ENCODE results near the gene FAM47E. TPM values are rescaled to one million over a fixed set of nuclear protein-coding genes. Genes with fewer than 3 reads are reported as not detected.

Gene FAM47E
- polyA plus RNA-seq, 1 donor from 2014 or later: 3.7 TPM

DNA sequence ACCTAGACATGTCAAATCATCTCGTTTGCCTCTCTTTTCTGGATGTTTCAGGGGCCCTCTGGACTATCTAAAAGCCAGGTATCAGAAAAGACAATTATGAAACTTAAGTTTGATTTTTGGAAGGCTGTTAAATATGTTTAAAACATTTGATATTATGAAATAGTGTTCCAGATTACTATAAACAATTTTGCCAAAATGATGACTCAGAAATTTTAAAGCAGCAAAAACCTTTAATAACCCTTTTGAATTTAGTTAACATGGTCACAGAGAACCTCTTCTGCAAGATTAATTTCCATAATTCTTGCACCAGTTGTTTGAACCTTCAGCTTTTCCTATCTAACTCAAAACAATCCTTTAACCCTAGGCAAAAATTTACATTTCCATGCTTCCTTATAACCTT is 18.8 kb upstream of the FAM47E start:
- Histone ChIP-seq H3K27ac (ENCODE audit: low read length) (no peak overlapping the region), H3K9me3 (ENCODE audit: low read length) (no peaks in the 10 kb centered on the region), H3F3A (ENCODE audit: insufficient read depth, low read length, poor library complexity, severe bottlenecking) (no peaks in the 10 kb centered on the region), H4K20me1 (ENCODE audit: insufficient read depth) (no peaks in the 10 kb centered on the region), H3K36me3 (ENCODE audit: insufficient read depth, low read length) (no peaks in the 10 kb centered on the region), H2AFZ (ENCODE audit: low read depth, low read length) (no peak overlapping the region), H3K9me2 (ENCODE audit: insufficient read depth, low read length) (no peaks in the 10 kb centered on the region), H3K4me3 (ENCODE audit: low read length) (no peak overlapping the region), H3K4me2 (ENCODE audit: low read length) (no peak overlapping the region), H3K27me3 (ENCODE audit: insufficient read depth, low read depth, low read length) (no peaks in the 10 kb centered on the region), H3K79me2 (replicated peaks; ENCODE audit: insufficient read depth, low read length) (no peaks in the 10 kb centered on the region), H3K9ac (ENCODE audit: low read length) (no peak overlapping the region)
- TF ChIP-seq, protein P1, sequence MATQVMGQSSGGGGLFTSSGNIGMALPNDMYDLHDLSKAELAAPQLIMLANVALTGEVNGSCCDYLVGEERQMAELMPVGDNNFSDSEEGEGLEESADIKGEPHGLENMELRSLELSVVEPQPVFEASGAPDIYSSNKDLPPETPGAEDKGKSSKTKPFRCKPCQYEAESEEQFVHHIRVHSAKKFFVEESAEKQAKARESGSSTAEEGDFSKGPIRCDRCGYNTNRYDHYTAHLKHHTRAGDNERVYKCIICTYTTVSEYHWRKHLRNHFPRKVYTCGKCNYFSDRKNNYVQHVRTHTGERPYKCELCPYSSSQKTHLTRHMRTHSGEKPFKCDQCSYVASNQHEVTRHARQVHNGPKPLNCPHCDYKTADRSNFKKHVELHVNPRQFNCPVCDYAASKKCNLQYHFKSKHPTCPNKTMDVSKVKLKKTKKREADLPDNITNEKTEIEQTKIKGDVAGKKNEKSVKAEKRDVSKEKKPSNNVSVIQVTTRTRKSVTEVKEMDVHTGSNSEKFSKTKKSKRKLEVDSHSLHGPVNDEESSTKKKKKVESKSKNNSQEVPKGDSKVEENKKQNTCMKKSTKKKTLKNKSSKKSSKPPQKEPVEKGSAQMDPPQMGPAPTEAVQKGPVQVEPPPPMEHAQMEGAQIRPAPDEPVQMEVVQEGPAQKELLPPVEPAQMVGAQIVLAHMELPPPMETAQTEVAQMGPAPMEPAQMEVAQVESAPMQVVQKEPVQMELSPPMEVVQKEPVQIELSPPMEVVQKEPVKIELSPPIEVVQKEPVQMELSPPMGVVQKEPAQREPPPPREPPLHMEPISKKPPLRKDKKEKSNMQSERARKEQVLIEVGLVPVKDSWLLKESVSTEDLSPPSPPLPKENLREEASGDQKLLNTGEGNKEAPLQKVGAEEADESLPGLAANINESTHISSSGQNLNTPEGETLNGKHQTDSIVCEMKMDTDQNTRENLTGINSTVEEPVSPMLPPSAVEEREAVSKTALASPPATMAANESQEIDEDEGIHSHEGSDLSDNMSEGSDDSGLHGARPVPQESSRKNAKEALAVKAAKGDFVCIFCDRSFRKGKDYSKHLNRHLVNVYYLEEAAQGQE (IDR thresholded peaks at IDR 0.05; ENCODE audit: borderline replicate concordance): no peak
- no peak for TF ChIP-seq SMC3 (conservative IDR thresholded peaks at IDR 0.05; ENCODE audit: poor library complexity)

DNA sequence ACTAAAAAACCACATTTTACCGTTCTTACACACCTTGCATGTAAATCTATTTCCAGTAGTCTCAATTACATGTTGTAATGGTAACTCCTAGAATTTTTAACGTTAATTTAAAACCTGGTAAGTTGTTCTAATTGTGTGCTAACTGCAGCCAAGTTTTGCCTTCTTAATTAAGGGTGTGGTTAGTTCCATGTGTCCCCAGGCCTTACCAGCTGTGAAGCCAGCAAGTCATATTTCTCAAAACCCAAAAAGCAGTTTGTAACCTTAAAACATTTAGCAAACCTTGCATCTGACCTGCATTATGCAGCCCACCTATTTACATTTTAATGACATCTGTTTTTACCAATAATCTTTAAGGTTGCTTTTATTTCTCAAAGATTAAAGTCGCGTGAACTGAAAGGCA is 18.4 kb upstream of the FAM47E start:
- H2AFZ ChIP-seq (ENCODE audit: low read depth, low read length): no peak overlapping the region
- H3K27ac ChIP-seq (ENCODE audit: low read length): no peak overlapping the region
- H3K27me3 ChIP-seq (ENCODE audit: insufficient read depth, low read depth, low read length): no peaks in the 10 kb centered on the region
- H3K9ac ChIP-seq (ENCODE audit: low read length): no peak overlapping the region
- no peaks in the 10 kb centered on the region for H4K20me1 ChIP-seq (ENCODE audit: insufficient read depth)
- H3K9me3 ChIP-seq (ENCODE audit: low read length): no peaks in the 10 kb centered on the region
- H3K79me2 ChIP-seq (replicated peaks; ENCODE audit: insufficient read depth, low read length): no peaks in the 10 kb centered on the region
- no peaks in the 10 kb centered on the region for H3F3A ChIP-seq (ENCODE audit: insufficient read depth, low read length, poor library complexity, severe bottlenecking)
- no peaks in the 10 kb centered on the region for H3K9me2 ChIP-seq (ENCODE audit: insufficient read depth, low read length)
- no peaks in the 10 kb centered on the region for H3K36me3 ChIP-seq (ENCODE audit: insufficient read depth, low read length)
- no peak overlapping the region for H3K4me2 ChIP-seq (ENCODE audit: low read length)
- TF ChIP-seq TAF1 (IDR thresholded peaks at IDR 0.05; ENCODE audit: low read depth) (no peak), EP300 (conservative IDR thresholded peaks at IDR 0.05; ENCODE audit: poor library complexity, severe bottlenecking) (no peak), RAD21 (conservative IDR thresholded peaks at IDR 0.05) (no peak), MXI1 (conservative IDR thresholded peaks at IDR 0.05; ENCODE audit: poor library complexity, severe bottlenecking) (no peak), EZH2 (IDR thresholded peaks at IDR 0.05; ENCODE audit: borderline replicate concordance, insufficient read depth, low read length, poor library complexity, severe bottlenecking) (no peak), POLR2AphosphoS5 (IDR thresholded peaks at IDR 0.05) (no peak), SMC3 (conservative IDR thresholded peaks at IDR 0.05; ENCODE audit: poor library complexity) (no peak)
- TF ChIP-seq, protein P1 (IDR thresholded peaks at IDR 0.05; ENCODE audit: borderline replicate concordance): no peak
- H3K4me3 ChIP-seq (ENCODE audit: low read length): no peak overlapping the region

Data from neural cell (in vitro differentiated cells).